ENCODE data around the gene SLAMF9. TPM values are rescaled to one million over a fixed set of nuclear protein-coding genes. Genes with fewer than 3 reads are reported as not detected.
"Not testable (repeated sequence)": the region's sequence is repeated elsewhere in the genome, so short reads cannot be mapped to it uniquely, and the experiment has no call there.

The SLAMF9 gene
- total RNA-seq, 2 donors from 2014 or later = not detected

DNA sequence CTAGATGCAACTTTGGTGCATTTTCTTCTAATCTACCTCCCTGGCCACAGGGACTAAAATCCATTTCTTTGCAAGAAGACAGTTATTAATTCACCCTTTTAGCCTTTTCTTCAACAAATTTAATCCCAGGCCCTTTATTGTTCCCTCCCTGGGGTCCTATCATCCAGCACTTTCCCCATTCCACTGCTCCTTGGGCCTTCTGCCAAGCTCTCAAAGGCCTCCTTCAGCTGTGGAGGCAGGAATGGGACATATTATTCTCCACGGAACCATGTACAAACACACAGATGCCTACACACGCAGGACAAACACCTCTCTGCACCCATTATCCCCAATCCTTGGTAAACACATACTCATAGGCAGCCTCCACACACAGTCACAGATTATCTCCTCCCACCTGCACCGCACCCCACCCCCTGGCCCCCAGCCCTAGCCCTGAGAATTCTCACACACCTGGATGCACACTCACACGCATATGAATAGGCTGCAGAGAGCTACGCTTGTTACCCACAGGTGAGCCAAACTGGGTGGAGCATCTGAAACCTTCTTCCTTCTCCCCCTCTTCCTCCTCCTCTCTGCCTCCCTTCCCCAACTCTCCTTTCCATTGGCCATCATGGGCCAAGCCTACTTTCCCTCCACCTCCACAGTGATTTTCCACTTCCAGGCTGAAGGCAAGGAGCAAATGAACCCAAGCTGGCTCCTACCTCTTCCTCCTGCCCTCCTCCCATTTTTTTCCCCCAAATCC, 40.4 kb downstream of the SLAMF9 start:
- Histone ChIP-seq H3K4me3 (no peak overlapping the region), H3K27me3 (replicated peaks; ENCODE audit: insufficient read depth) (no peaks in the 10 kb centered on the region), H3K27ac (no peak overlapping the region), H3K9me3 (no peaks in the 10 kb centered on the region), H3K4me1 (ENCODE audit: control insufficient read depth in 1 of 2, low read depth in 2 of 2) (peaks cover 17 to 55% of the 10 kb centered on the region in 2 donors), H3K36me3 (peaks cover 12% of the 10 kb centered on the region)
- DNase-seq (ENCODE audit: low spot score) (no peak), ATAC-seq (ENCODE audit: insufficient number of reproducible peaks, low FRiP score, low read depth) (no peak)
- TF ChIP-seq, protein P1, sequence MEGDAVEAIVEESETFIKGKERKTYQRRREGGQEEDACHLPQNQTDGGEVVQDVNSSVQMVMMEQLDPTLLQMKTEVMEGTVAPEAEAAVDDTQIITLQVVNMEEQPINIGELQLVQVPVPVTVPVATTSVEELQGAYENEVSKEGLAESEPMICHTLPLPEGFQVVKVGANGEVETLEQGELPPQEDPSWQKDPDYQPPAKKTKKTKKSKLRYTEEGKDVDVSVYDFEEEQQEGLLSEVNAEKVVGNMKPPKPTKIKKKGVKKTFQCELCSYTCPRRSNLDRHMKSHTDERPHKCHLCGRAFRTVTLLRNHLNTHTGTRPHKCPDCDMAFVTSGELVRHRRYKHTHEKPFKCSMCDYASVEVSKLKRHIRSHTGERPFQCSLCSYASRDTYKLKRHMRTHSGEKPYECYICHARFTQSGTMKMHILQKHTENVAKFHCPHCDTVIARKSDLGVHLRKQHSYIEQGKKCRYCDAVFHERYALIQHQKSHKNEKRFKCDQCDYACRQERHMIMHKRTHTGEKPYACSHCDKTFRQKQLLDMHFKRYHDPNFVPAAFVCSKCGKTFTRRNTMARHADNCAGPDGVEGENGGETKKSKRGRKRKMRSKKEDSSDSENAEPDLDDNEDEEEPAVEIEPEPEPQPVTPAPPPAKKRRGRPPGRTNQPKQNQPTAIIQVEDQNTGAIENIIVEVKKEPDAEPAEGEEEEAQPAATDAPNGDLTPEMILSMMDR (IDR thresholded peaks at IDR 0.05) = no peak

DNA sequence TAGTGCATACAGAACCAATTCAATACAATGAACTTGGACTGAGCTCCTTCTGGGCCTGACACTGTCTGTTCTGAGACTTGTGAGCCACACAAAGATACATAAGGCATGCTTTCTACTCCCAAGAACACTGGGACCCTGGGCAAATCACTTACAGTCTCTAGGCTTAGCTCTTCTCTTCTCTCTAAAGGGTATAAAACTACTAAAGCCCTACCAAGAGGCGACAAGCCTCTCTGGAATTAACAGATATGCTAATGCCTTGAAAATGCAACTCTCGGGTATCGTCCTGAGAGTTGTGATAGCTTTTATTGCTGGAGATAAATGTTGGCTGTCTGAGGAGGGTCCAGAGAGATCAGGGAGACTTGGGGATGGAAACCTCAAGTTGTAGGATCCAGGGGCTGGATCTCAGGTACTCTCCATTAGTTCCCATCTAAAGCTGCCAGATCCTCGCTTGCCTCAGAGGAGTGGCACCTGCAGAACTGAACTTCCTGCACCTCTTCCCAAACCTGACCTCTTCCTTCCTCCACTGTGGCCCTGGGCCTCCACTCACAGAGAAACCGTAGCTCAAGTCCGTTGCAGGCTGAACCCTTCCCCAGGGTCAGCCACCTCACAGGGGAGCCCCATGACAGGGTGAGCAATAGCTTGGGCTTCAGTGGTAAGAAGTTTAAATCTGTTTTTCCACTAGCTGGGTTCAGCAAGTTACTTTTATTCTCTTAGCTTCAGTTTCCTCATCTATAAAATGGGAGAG, 42.5 kb downstream of the SLAMF9 start:
- DNase-seq (ENCODE audit: low spot score) = no peak
- no peaks in the 10 kb centered on the region for H3K36me3 ChIP-seq
- TF ChIP-seq, protein P1 (IDR thresholded peaks at IDR 0.05) = no peak
- H3K9me3 ChIP-seq = no peaks in the 10 kb centered on the region
- peak overlapping the region; percentile 30 to 75 for H3K27ac ChIP-seq
- ATAC-seq (ENCODE audit: insufficient number of reproducible peaks, low FRiP score, low read depth) = no peak
- H3K4me1 ChIP-seq (ENCODE audit: control insufficient read depth in 1 of 2, low read depth in 2 of 2) = peaks cover 12 to 35% of the 10 kb centered on the region in 2 donors
- H3K27me3 ChIP-seq (replicated peaks; ENCODE audit: insufficient read depth) = no peaks in the 10 kb centered on the region
- H3K4me3 ChIP-seq = no peak overlapping the region

DNA sequence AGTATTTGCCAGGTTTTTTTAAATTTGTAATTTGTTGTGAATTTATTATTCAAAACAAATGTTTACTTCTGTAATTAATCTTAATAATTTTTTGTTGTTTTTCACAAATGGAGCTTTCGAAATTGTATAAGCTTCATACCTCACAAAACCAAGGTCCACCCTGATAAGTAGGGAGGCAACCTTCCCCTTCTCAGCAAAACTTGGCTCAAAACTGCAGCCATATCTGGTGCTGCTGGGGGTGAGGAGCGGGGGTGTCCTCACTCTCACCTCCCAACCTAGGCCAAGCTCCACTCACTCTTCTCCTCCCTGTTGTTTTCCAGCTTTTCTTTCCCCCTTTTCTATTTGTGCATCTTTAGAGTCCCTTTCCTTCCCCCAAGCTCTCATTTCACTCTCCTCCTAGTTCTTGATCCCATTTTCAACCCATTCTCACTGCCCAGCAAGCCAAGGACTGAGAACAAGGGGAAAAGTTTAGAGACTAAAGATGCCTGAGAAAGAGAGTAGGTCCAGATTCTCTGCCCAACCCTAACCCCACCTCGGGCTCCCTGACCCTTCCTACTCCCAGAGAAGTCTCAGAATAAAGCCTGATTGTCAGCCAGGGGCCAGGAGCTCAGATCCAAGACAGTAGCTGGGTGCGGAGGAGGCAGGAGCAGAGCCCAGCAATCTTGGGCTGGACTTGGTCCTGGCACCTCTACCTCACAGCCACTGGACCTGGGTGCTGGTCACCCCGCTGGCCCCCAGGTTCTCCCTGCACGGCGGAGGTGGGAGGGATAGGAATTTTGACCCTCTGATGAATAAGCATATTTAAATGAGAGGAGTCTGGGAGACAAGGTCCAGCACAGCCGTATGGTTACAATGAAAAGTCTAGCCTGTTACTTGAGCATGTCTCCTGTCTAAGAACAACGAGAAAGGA, 45.8 kb downstream of the SLAMF9 start:
- Histone ChIP-seq H3K36me3 (no peaks in the 10 kb centered on the region), H3K27ac (no peak overlapping the region), H3K27me3 (replicated peaks; ENCODE audit: insufficient read depth) (no peaks in the 10 kb centered on the region), H3K4me1 (ENCODE audit: control insufficient read depth in 1 of 2, low read depth in 2 of 2) (peaks cover 10 to 20% of the 10 kb centered on the region in 2 donors), H3K4me3 (no peak overlapping the region), H3K9me3 (no peaks in the 10 kb centered on the region)
- DNase-seq (ENCODE audit: low spot score) (no peak), ATAC-seq (ENCODE audit: insufficient number of reproducible peaks, low FRiP score, low read depth) (no peak)
- TF ChIP-seq, protein P1 (IDR thresholded peaks at IDR 0.05) = no peak

DNA sequence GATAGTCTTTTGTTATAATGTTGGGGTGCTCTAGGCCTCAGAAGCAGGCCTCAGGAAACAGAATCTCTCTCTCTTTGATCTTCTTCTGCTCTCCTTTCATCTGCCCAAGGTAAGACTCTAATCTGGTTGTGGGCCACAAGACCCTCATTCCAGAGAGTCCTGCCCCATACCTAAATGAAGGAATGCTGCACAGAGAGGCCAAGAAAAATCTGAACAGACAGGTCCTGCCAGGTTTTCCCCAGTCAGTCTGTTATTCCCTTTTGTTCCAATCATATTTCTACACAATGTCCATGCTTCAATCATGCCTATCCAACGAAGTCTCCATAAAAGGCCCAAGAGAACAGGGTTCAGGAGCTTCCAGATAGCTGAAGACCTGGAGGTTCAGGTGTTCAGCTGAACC, 47.1 kb downstream of the SLAMF9 start:
- ATAC-seq (ENCODE audit: insufficient number of reproducible peaks, low FRiP score, low read depth) (no peak), DNase-seq (ENCODE audit: low spot score) (no peak)
- Histone ChIP-seq H3K27me3 (replicated peaks; ENCODE audit: insufficient read depth) (no peaks in the 10 kb centered on the region), H3K4me3 (no peak overlapping the region), H3K4me1 (ENCODE audit: control insufficient read depth in 1 of 2, low read depth in 2 of 2) (peaks cover 10 to 15% of the 10 kb centered on the region in 2 donors), H3K27ac (no peak overlapping the region), H3K9me3 (no peaks in the 10 kb centered on the region), H3K36me3 (no peaks in the 10 kb centered on the region)
- TF ChIP-seq, protein P1 (IDR thresholded peaks at IDR 0.05) = no peak

DNA sequence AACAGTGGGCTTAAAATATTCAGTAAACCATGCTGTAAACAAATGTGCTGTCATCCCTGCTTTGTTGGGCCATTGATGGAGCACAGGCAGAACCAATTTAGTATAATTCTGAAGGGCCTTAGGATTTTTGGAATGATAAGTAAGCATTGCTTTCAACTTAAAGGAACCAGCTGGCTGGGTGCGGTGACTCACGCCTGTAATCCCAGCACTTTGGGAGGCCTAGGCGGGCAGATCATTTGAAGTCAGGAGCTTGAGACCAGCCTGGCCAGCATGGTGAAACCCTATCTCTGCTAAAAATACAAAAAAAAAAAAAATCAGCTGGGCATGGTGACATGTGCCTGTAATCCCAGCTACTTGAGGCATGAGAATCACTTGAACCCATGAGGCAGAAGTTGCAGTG, 50.0 kb downstream of the SLAMF9 start:
- ATAC-seq (ENCODE audit: insufficient number of reproducible peaks, low FRiP score, low read depth); H3K36me3 ChIP-seq; DNase-seq (ENCODE audit: low spot score); H3K27me3 ChIP-seq (replicated peaks; ENCODE audit: insufficient read depth); H3K9me3 ChIP-seq; H3K4me3 ChIP-seq; H3K27ac ChIP-seq: not testable (repeated sequence)
- H3K4me1 ChIP-seq (ENCODE audit: control insufficient read depth in 1 of 2, low read depth in 2 of 2) = peaks cover 0 to 22% of the 10 kb centered on the region in 2 donors

All from thoracic aorta (tissue), 2 donors.